ENCODE measurements around the gene PDCD6IP. TPM values are rescaled to one million over a fixed set of nuclear protein-coding genes. Genes with fewer than 3 reads are reported as not detected.

Gene PDCD6IP
- total RNA-seq, 1 experiment from 2014 or later = 205 TPM

DNA sequence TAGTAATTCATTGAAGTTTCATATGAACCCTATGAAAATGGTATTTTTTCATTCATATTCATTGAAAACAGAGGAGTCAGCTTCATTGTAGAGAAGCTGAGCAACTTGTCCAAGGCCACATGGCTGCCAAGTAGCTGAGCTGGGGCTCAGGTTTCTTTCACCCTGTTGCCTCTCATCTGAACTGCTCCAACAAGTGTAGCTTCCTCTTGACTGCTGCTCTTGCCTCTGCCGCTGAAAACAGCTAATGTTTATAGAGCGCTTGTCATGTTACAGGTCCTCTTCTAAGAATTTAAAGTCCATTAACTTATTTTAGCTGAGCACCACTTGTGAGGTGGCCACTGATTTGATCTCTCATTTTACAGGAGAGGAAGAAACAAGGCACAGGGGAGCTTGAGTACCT is 81.1 kb downstream of the PDCD6IP start:
- no peaks in the 10 kb centered on the region for H3K36me3 ChIP-seq (ENCODE audit: control insufficient read depth, insufficient read depth, low read length)
- H3K27me3 ChIP-seq (ENCODE audit: control insufficient read depth, insufficient read depth, low read length) = no peaks in the 10 kb centered on the region
- POLR2A ChIA-PET = interaction anchor here (0.5 to 0.6 kb wide), 2 partner anchors 323 to 1136 kb away, joined by 3 to 11 read pairs; no protein-coding TSS in a partner anchor
- intact Hi-C loops (cut with micrococcal nuclease; ENCODE audit: unreplicated experiment) = no loop called here
- in situ Hi-C loops (cut with HindIII; ENCODE audit: low pct_unique_long_range_greater_than_20kb, low sequenced_read_pairs) = no loop called here
- peaks cover 5% of the 10 kb centered on the region for H3K4me1 ChIP-seq (ENCODE audit: control insufficient read depth, insufficient read depth, low read length)
- no TSS peak for BruUV-seq (replicated peaks)
- H3K9me3 ChIP-seq (ENCODE audit: control insufficient read depth, insufficient read depth, low read depth, low read length) = no peaks in the 10 kb centered on the region
- no peak for TF ChIP-seq SIN3A (IDR thresholded peaks at IDR 0.05; ENCODE audit: borderline replicate concordance, insufficient read depth, low read depth, low read length)
- H3K27ac ChIP-seq (ENCODE audit: low read length) = no peak overlapping the region
- no peak for DNase-seq (ENCODE audit: low read depth, low spot score)
- CTCF ChIA-PET = no interaction called here
- H3K4me3 ChIP-seq (ENCODE audit: low read depth in 2 of 2, low read length in 2 of 2) = no peak overlapping the region
- ATAC-seq = no peak

DNA sequence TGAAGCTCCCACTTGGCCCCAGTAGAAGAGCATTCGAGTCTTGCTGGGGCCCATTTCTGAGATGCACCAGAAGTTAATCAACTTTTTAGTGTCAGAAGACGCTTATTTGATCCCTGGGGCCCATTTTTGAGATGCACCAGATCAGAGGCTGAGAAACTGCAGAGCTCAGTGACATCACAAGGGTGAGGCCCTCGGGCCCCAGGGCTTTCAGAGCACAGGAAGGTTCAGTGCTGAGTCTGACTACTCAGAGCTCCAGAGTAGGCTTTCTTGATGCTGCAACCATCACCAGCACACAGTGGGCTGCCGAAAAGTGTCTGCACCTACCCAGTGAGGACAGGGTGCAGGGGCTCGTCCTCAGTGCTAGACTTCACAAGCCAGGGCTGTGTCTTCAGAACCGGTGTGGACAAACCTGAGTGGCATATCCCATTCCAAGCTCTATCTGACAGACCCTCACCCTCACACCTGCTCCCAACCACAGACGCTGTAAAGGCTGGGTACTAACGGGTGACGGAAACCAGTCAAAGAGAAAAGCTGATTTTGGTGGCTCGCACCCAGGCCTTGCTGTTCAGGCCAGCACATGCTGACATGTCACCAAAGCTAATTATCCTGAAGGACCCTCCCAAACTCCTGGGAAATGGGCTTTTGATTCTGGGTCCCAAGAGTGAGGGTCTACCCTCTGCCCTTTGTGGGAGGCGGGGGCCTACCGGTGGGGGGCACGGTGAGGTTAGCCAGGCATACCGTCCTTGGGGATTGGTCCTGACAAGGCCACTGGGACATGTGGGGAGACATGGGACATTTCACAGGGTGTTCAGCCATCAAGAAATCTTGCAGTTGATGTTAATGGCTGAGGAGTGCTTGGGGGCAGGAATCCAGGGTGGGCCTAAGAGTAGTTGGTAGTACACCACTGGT is 83.0 kb downstream of the PDCD6IP start:
- Histone ChIP-seq H3K4me3 (ENCODE audit: low read depth in 2 of 2, low read length in 2 of 2) (no peak overlapping the region), H3K27ac (ENCODE audit: low read length) (no peak overlapping the region), H3K9me3 (ENCODE audit: control insufficient read depth, insufficient read depth, low read depth, low read length) (no peaks in the 10 kb centered on the region), H3K4me1 (ENCODE audit: control insufficient read depth, insufficient read depth, low read length) (peaks cover 5% of the 10 kb centered on the region), H3K36me3 (ENCODE audit: control insufficient read depth, insufficient read depth, low read length) (no peaks in the 10 kb centered on the region), H3K27me3 (ENCODE audit: control insufficient read depth, insufficient read depth, low read length) (no peaks in the 10 kb centered on the region)
- DNase-seq (ENCODE audit: low read depth, low spot score) (no peak), ATAC-seq (no peak)
- ChIA-PET POLR2A (no interaction called here), CTCF (interaction anchor here (2.9 kb wide), 1 partner anchor 802 kb away, joined by 15 read pairs; no protein-coding TSS in a partner anchor)
- no TSS peak for BruUV-seq (replicated peaks)
- intact Hi-C loops (cut with micrococcal nuclease; ENCODE audit: unreplicated experiment) = no loop called here
- in situ Hi-C loops (cut with HindIII; ENCODE audit: low pct_unique_long_range_greater_than_20kb, low sequenced_read_pairs) = no loop called here
- TF ChIP-seq SIN3A (IDR thresholded peaks at IDR 0.05; ENCODE audit: borderline replicate concordance, insufficient read depth, low read depth, low read length) (no peak), POLR2AphosphoS5 (IDR thresholded peaks at IDR 0.05; ENCODE audit: low read depth, low read length) (no peak), TCF7L2 (IDR thresholded peaks at IDR 0.05; ENCODE audit: low read depth, low read length) (no peak)
- TF ChIP-seq, protein P1, sequence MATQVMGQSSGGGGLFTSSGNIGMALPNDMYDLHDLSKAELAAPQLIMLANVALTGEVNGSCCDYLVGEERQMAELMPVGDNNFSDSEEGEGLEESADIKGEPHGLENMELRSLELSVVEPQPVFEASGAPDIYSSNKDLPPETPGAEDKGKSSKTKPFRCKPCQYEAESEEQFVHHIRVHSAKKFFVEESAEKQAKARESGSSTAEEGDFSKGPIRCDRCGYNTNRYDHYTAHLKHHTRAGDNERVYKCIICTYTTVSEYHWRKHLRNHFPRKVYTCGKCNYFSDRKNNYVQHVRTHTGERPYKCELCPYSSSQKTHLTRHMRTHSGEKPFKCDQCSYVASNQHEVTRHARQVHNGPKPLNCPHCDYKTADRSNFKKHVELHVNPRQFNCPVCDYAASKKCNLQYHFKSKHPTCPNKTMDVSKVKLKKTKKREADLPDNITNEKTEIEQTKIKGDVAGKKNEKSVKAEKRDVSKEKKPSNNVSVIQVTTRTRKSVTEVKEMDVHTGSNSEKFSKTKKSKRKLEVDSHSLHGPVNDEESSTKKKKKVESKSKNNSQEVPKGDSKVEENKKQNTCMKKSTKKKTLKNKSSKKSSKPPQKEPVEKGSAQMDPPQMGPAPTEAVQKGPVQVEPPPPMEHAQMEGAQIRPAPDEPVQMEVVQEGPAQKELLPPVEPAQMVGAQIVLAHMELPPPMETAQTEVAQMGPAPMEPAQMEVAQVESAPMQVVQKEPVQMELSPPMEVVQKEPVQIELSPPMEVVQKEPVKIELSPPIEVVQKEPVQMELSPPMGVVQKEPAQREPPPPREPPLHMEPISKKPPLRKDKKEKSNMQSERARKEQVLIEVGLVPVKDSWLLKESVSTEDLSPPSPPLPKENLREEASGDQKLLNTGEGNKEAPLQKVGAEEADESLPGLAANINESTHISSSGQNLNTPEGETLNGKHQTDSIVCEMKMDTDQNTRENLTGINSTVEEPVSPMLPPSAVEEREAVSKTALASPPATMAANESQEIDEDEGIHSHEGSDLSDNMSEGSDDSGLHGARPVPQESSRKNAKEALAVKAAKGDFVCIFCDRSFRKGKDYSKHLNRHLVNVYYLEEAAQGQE (IDR thresholded peaks at IDR 0.05; ENCODE audit: insufficient read depth in 1 of 2, low read depth in 2 of 2, low read length in 1 of 2) = no peak
- TF ChIP-seq, protein P2, sequence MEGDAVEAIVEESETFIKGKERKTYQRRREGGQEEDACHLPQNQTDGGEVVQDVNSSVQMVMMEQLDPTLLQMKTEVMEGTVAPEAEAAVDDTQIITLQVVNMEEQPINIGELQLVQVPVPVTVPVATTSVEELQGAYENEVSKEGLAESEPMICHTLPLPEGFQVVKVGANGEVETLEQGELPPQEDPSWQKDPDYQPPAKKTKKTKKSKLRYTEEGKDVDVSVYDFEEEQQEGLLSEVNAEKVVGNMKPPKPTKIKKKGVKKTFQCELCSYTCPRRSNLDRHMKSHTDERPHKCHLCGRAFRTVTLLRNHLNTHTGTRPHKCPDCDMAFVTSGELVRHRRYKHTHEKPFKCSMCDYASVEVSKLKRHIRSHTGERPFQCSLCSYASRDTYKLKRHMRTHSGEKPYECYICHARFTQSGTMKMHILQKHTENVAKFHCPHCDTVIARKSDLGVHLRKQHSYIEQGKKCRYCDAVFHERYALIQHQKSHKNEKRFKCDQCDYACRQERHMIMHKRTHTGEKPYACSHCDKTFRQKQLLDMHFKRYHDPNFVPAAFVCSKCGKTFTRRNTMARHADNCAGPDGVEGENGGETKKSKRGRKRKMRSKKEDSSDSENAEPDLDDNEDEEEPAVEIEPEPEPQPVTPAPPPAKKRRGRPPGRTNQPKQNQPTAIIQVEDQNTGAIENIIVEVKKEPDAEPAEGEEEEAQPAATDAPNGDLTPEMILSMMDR (IDR thresholded peaks at IDR 0.05) = no peak

DNA sequence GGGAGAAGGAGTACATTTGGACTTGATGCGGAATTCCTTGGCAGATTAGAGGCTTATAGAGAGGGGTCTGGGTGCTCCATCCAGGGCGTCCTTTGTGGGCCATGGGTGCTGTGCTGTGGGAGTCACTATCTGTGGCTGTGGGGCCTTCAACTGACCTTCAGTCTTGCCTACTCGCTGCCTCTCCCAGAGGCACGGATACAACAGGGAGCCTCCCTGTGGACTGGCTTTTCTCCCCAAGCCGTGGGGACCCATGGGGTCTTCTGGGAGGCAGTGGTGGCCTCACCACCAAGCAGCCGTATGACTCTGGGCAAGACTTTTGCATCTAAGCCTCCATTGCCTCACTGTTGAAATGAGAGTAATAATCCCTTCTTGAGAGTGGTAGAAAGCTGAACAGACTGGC is 83.9 kb downstream of the PDCD6IP start:
- intact Hi-C loops (cut with micrococcal nuclease; ENCODE audit: unreplicated experiment) (no loop called here), in situ Hi-C loops (cut with HindIII; ENCODE audit: low pct_unique_long_range_greater_than_20kb, low sequenced_read_pairs) (no loop called here)
- no peaks in the 10 kb centered on the region for H3K9me3 ChIP-seq (ENCODE audit: control insufficient read depth, insufficient read depth, low read depth, low read length)
- H3K27me3 ChIP-seq (ENCODE audit: control insufficient read depth, insufficient read depth, low read length) = no peaks in the 10 kb centered on the region
- H3K36me3 ChIP-seq (ENCODE audit: control insufficient read depth, insufficient read depth, low read length) = no peaks in the 10 kb centered on the region
- TF ChIP-seq, protein P1 (IDR thresholded peaks at IDR 0.05; ENCODE audit: insufficient read depth in 1 of 2, low read depth in 2 of 2, low read length in 1 of 2) = no peak
- TF ChIP-seq TCF7L2 (IDR thresholded peaks at IDR 0.05; ENCODE audit: low read depth, low read length) (no peak), POLR2AphosphoS5 (IDR thresholded peaks at IDR 0.05; ENCODE audit: low read depth, low read length) (no peak)
- TF ChIP-seq, protein P2 (IDR thresholded peaks at IDR 0.05) = no peak
- no peak overlapping the region for H3K27ac ChIP-seq (ENCODE audit: low read length)
- peaks cover 5% of the 10 kb centered on the region for H3K4me1 ChIP-seq (ENCODE audit: control insufficient read depth, insufficient read depth, low read length)
- ChIA-PET CTCF (interaction anchor here (2.9 kb wide), 1 partner anchor 801 kb away, joined by 15 read pairs; no protein-coding TSS in a partner anchor), POLR2A (no interaction called here)
- BruUV-seq (replicated peaks) = no TSS peak
- no peak for DNase-seq (ENCODE audit: low read depth, low spot score)
- no peak overlapping the region for H3K4me3 ChIP-seq (ENCODE audit: low read depth in 2 of 2, low read length in 2 of 2)
- no peak for ATAC-seq
